Measurements from ENCODE around the gene ANO8.
"Not testable (repeated sequence)": the region's sequence is repeated elsewhere in the genome, so short reads cannot be mapped to it uniquely, and the experiment has no call there.

Gene ANO8

GRCh38 chr19:17334414-17335409 is at the start of gene ANO8:
TSS of gene ANO8 (minus strand) at chr19:17334855. CDS start at chr19:17334670, 185 bp downstream.
- peak; percentile 96 for DNase-seq (ENCODE audit: low read depth in 2 of 2)

GRCh38 chr19:17380426-17381138 is 45.9 kb upstream of the ANO8 start:
- DNase-seq (ENCODE audit: low read depth in 2 of 2) = no peak

GRCh38 chr19:17379221-17379631 is 44.6 kb upstream of the ANO8 start:
- DNase-seq (ENCODE audit: low read depth in 2 of 2) = no peak

GRCh38 chr19:17378271-17378670 is 43.6 kb upstream of the ANO8 start:
- no peak for DNase-seq (ENCODE audit: low read depth in 2 of 2)

- no peak for DNase-seq (ENCODE audit: low read depth in 2 of 2)
Observed at GRCh38 chr19:17376935-17377600, 42.4 kb upstream of the ANO8 start, which contains the start of gene PLVAP. TSS of gene PLVAP (minus strand) at chr19:17377342. CDS start at chr19:17377288, 54 bp downstream.

GRCh38 chr19:17370026-17370587 is 35.5 kb upstream of the ANO8 start:
- no peak for DNase-seq (ENCODE audit: low read depth in 2 of 2)

- no peak for DNase-seq (ENCODE audit: low read depth in 2 of 2)
Observed at GRCh38 chr19:17365361-17365760, 30.7 kb upstream of the ANO8 start.

- not testable (repeated sequence) for DNase-seq (ENCODE audit: low read depth in 2 of 2)
Observed at GRCh38 chr19:17363852-17364605, 29.4 kb upstream of the ANO8 start.

GRCh38 chr19:17359905-17360800 is 25.5 kb upstream of the ANO8 start:
- no peak for DNase-seq (ENCODE audit: low read depth in 2 of 2)

GRCh38 chr19:17358395-17358794 is 23.7 kb upstream of the ANO8 start:
- DNase-seq (ENCODE audit: low read depth in 2 of 2) = no peak

GRCh38 chr19:17357724-17358123 is 23.1 kb upstream of the ANO8 start:
- no peak for DNase-seq (ENCODE audit: low read depth in 2 of 2)

- no peak for DNase-seq (ENCODE audit: low read depth in 2 of 2)
Observed at GRCh38 chr19:17357078-17357666, 22.5 kb upstream of the ANO8 start.

GRCh38 chr19:17353386-17353785 is 18.7 kb upstream of the ANO8 start:
- DNase-seq (ENCODE audit: low read depth in 2 of 2) = no peak

GRCh38 chr19:17352608-17353280 is 18.1 kb upstream of the ANO8 start:
- no peak for DNase-seq (ENCODE audit: low read depth in 2 of 2)

GRCh38 chr19:17351815-17352435 is 17.3 kb upstream of the ANO8 start:
- no peak for DNase-seq (ENCODE audit: low read depth in 2 of 2)

GRCh38 chr19:17348700-17349099 is 14.0 kb upstream of the ANO8 start:
- DNase-seq (ENCODE audit: low read depth in 2 of 2) = no peak

- no peak for DNase-seq (ENCODE audit: low read depth in 2 of 2)
Observed at GRCh38 chr19:17347877-17348276, 13.2 kb upstream of the ANO8 start.

- DNase-seq (ENCODE audit: low read depth in 2 of 2) = no peak
Observed at GRCh38 chr19:17347361-17347760, 12.7 kb upstream of the ANO8 start.

Data from stimulated activated CD4-positive, alpha-beta T cell treated with anti-CD3 and anti-CD28 coated beads, Interleukin-1b, Interleukin-23, amount 100 ng/mL, for 4 hours (primary cell).